Right lobe of liver (tissue), 6 donors: ENCODE results near the gene VCL. TPM values are rescaled to one million over a fixed set of nuclear protein-coding genes. Genes with fewer than 3 reads are reported as not detected.
A peak's percentile ranks its signal among the peaks of the same experiment; 100 is the strongest.

ENCODE experiments used
- ATAC-seq, 4 donors: fragments of 200-7000 bp; cut with Tn5 transposase; one replicate each; pipeline ENCODE4 v1.9.1; 2020; ENCODE audit warnings: mild to moderate bottlenecking in 4 of 4, moderate library complexity in 4 of 4
- DNase-seq, 3 donors: peaks; one replicate each; pipeline ENCODE4 v3.0.0-alpha.2; 2020
- H3K27ac ChIP-seq, 3 donors: fragments of 200-600 bp; one replicate each; pipeline ENCODE4 v1.8.0; 2022
- H3K27me3 ChIP-seq, 2 donors: fragments of 200-600 bp; one replicate each; pipeline ENCODE4 v1.8.0; 2022
- H3K36me3 ChIP-seq, 4 donors: fragments of 200-600 bp; sonication (generic) in 1 of 4; one replicate each; pipeline versions ENCODE4 v1.5.1 to v1.8.0; 2017 to 2022; ENCODE audit warnings: control low read depth in 1 of 4
- H3K4me1 ChIP-seq, 4 donors: fragments of 200-600 bp; sonication (generic) in 1 of 4; one replicate each; pipeline versions ENCODE4 v1.5.1 to v1.8.0; 2017 to 2022; ENCODE audit warnings: control low read depth in 1 of 4
- H3K4me3 ChIP-seq, 3 donors: fragments of 200-600 bp; one replicate each; pipeline ENCODE4 v1.8.0; 2022
- H3K9me3 ChIP-seq, 4 donors: fragments of 200-600 bp; sonication (generic) in 1 of 4; one replicate each; pipeline versions ENCODE4 v1.5.1 to v1.8.0; 2017 to 2022; ENCODE audit warnings: control low read depth in 1 of 4
- POLR2A ChIP-seq: fragments of 450-650 bp; IDR thresholded peaks from one replicate; pipeline ENCODE4 v1.6.1; 2017; ENCODE audit warnings: antibody characterized with exemption, mild to moderate bottlenecking
- WGBS: methylation state at CpG from one replicate; pipeline ENCODE4 v1.1.6; 2018; ENCODE audit warnings: low coverage, low lambda C conversion rate; ENCODE audit not compliant: insufficient coverage; ENCODE audit errors: missing lambda C conversion rate; 5-methylcytosine and 5-hydroxymethylcytosine counted together
- intact Hi-C, 2 donors: fragments of 100-400 bp; cut with DNase I; formaldehyde crosslinking; loops; one replicate each; pipeline versions ENCODE4 v1.11.2 to v1.14.1; 2022
- total RNA-seq, 6 experiments: library from RNA; depleted of rRNA in 2 of 6; stranded (reverse); fragments of >200 nt in 2 of 6; fragmentation: NEBNext Ultra II Directional in 3 of 6; extraction: Animal tissue kit (Norgen Biotek cat#: 25700) in 3 of 6; gene quantifications; one replicate each; pipeline versions ENCODE4 v1.1.0 to v1.2.4, GENCODE V29; 2016 to 2023
- TF ChIP-seq, protein P1 (sequence below), 4 donors: fragments of 200-600 bp in 3 of 4; fragments of 450-650 bp in 1 of 4; IDR thresholded peaks; one replicate each; pipeline versions ENCODE4 v1.5.1 to v1.8.0; 2016 to 2022; ENCODE audit warnings: antibody characterized with exemption in 4 of 4, mild to moderate bottlenecking in 2 of 4
- donor health status: DM: no; HTN: yes; CAD: no.
- donor health status: DM: no; HTN: no; CAD: no.
- donor health status: DM: no; HTN: no; CAD: no.
- donor health status: DM: no; HTN: yes; CAD: no.
- donor health status: DM: no; HTN: yes; CAD: no.

Gene VCL
- total RNA-seq, 6 experiments from 2014 or later: 13.2 to 58.9 (median 27.5) TPM

- Histone ChIP-seq H3K27ac (no peak overlapping the region), H3K9me3 (no peaks in the 10 kb centered on the region), H3K4me1 (no peaks in the 10 kb centered on the region), H3K27me3 (no peaks in the 10 kb centered on the region), H3K36me3 (no peaks in the 10 kb centered on the region), H3K4me3 (no peak overlapping the region)
- DNase-seq (no peak), ATAC-seq (no peak)
- 85% methylated on average over 3 of the region's 3 CpGs for WGBS
- intact Hi-C loops: no loop called here
- TF ChIP-seq, protein P1, sequence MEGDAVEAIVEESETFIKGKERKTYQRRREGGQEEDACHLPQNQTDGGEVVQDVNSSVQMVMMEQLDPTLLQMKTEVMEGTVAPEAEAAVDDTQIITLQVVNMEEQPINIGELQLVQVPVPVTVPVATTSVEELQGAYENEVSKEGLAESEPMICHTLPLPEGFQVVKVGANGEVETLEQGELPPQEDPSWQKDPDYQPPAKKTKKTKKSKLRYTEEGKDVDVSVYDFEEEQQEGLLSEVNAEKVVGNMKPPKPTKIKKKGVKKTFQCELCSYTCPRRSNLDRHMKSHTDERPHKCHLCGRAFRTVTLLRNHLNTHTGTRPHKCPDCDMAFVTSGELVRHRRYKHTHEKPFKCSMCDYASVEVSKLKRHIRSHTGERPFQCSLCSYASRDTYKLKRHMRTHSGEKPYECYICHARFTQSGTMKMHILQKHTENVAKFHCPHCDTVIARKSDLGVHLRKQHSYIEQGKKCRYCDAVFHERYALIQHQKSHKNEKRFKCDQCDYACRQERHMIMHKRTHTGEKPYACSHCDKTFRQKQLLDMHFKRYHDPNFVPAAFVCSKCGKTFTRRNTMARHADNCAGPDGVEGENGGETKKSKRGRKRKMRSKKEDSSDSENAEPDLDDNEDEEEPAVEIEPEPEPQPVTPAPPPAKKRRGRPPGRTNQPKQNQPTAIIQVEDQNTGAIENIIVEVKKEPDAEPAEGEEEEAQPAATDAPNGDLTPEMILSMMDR (IDR thresholded peaks at IDR 0.05): no peak
- no peak for TF ChIP-seq POLR2A
These were observed 6.6 kb upstream of the VCL start for GRCh38 chr10:73991203-73991883.

GRCh38 chr10:73991884-73992245, 6.1 kb upstream of the VCL start:
- no peaks in the 10 kb centered on the region for H3K4me1 ChIP-seq
- no peaks in the 10 kb centered on the region for H3K9me3 ChIP-seq
- no peak overlapping the region for H3K4me3 ChIP-seq
- TF ChIP-seq, protein P1 (IDR thresholded peaks at IDR 0.05): no peak
- no peak for TF ChIP-seq POLR2A
- H3K36me3 ChIP-seq: no peaks in the 10 kb centered on the region
- intact Hi-C loops: no loop called here
- peak in 2 of 3 donors; percentile 34 to 60 for DNase-seq
- ATAC-seq: peak; percentile 67 to 77 (median 72)
- no peaks in the 10 kb centered on the region for H3K27me3 ChIP-seq
- H3K27ac ChIP-seq: no peak overlapping the region
- WGBS: 49% methylated on average over 6 of the region's 6 CpGs

DNA sequence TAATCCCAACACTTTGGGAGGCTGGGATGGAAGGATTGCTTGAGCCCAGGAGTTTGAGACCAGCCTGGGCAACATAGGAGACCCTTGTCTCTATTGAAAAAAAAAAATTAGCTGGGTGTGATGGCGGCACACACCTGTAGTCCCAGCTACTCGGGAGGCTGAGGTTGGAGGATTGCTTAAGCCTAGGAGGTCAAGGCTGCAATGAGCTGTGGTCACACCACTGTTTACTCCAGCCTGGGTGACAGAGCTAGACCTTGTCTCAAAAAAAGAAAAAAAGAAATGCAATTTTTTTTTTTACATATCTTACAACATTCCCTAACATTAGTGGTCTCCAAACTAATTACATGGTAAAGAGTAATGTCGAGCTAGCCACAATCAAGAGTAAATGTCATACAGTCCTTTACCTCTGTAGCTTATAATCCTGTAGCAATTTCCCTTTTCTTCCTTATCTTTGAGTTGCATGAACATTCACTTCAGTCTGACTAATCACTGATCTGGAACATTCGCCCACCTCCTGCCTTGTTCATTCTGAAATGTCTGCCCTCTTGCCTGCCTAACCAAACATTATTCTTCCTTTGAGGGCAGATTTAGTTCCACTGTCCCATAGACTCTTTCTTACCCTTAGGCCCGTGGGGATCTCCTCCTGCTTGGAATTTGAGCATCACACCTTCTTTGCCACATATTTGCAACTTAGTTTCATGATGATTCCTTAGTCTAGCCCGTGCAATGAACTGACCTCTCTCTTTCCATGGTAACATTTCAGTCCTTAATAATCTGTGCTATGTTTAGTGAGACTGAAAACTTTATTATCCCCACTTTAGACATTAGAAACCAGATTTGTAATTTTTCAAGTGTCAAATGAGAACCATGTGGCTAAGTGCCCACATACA, 4.8 kb upstream of the VCL start:
- Histone ChIP-seq H3K4me3 (no peak overlapping the region), H3K36me3 (no peaks in the 10 kb centered on the region), H3K27ac (no peak overlapping the region), H3K27me3 (no peaks in the 10 kb centered on the region), H3K9me3 (no peaks in the 10 kb centered on the region), H3K4me1 (no peaks in the 10 kb centered on the region)
- 49% methylated on average over 4 of the region's 6 CpGs for WGBS
- TF ChIP-seq, protein P1 (IDR thresholded peaks at IDR 0.05): no peak
- no peak for TF ChIP-seq POLR2A
- DNase-seq: no peak
- no peak for ATAC-seq
- intact Hi-C loops: no loop called here

DNA sequence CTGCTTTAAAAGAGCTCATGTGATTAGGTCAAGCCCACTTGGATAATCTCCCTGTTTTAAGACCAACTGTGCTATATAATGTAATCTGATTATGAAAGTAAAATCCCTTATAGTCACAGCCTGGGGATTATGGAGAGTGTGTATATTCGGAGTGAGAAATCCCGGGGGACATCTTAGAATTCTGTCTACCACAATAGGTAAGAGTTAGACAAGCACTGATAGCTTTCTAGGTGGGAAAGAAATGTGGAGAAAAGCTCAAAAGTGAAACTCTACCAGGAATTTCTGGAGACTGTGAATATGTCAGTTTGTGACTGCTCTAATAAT, 2.9 kb upstream of the VCL start:
- ATAC-seq (no peak), DNase-seq (no peak)
- H3K27me3 ChIP-seq: no peaks in the 10 kb centered on the region
- no peak for TF ChIP-seq POLR2A
- TF ChIP-seq, protein P1 (IDR thresholded peaks at IDR 0.05): no peak
- peaks cover 0 to 7% (median 3%) of the 10 kb centered on the region in 4 donors for H3K4me1 ChIP-seq
- no peaks in the 10 kb centered on the region for H3K9me3 ChIP-seq
- intact Hi-C loops: no loop called here
- no peak overlapping the region for H3K27ac ChIP-seq
- 100% methylated on average over 2 of the region's 2 CpGs for WGBS
- H3K36me3 ChIP-seq: no peaks in the 10 kb centered on the region
- no peak overlapping the region for H3K4me3 ChIP-seq
